Upper lobe of right lung (tissue), 1 donor: ENCODE measurements around the gene CECR2. TPM values are rescaled to one million over a fixed set of nuclear protein-coding genes. Genes with fewer than 3 reads are reported as not detected.

Source experiments
- ATAC-seq: fragments of 200-7000 bp; cut with Tn5 transposase; one replicate; pipeline ENCODE4 v1.9.1; 2020; ENCODE audit warnings: mild to moderate bottlenecking, moderate library complexity
- DNase-seq: peaks from one replicate; pipeline ENCODE4 v3.0.0-alpha.2; 2020
- H3K27ac ChIP-seq: fragments of 200-600 bp; one replicate; pipeline ENCODE4 v1.8.0; 2022
- H3K27me3 ChIP-seq: fragments of 200-600 bp; one replicate; pipeline ENCODE4 v1.8.0; 2022; ENCODE audit warnings: mild to moderate bottlenecking
- H3K36me3 ChIP-seq: fragments of 200-600 bp; one replicate; pipeline ENCODE4 v1.8.0; 2022
- H3K4me1 ChIP-seq: fragments of 200-600 bp; one replicate; pipeline ENCODE4 v1.8.0; 2022
- H3K4me3 ChIP-seq: fragments of 200-600 bp; one replicate; pipeline ENCODE4 v1.8.0; 2022; ENCODE audit warnings: mild to moderate bottlenecking
- H3K9me3 ChIP-seq: fragments of 200-600 bp; one replicate; pipeline ENCODE4 v1.8.0; 2022
- CTCF ChIP-seq: fragments of 200-600 bp; IDR thresholded peaks from one replicate; pipeline ENCODE4 v1.8.0; 2022; ENCODE audit warnings: antibody characterized with exemption
- intact Hi-C: fragments of 100-400 bp; cut with DNase I; formaldehyde crosslinking; loops from one replicate; pipeline ENCODE4 v1.11.0; 2022
- total RNA-seq: library from RNA; stranded (reverse); fragmentation: NEBNext Ultra II Directional; extraction: Animal tissue kit (Norgen Biotek cat#: 25700); gene quantifications from one replicate; pipeline ENCODE4 v1.2.1, GENCODE V29; 2021
- donor health status: DM: no; HTN: yes; CAD: no; lungs with severe emphysema.

CECR2 gene
- total RNA-seq, 1 donor from 2014 or later = 7.2 TPM

GRCh38 chr22:17334059-17334458, 35.2 kb upstream of the CECR2 start:
- H3K36me3 ChIP-seq = no peaks in the 10 kb centered on the region
- no peak overlapping the region for H3K27ac ChIP-seq
- no peak overlapping the region for H3K4me3 ChIP-seq
- DNase-seq (no peak), ATAC-seq (peak; percentile 69)
- no peaks in the 10 kb centered on the region for H3K27me3 ChIP-seq
- intact Hi-C loops = no loop called here
- no peaks in the 10 kb centered on the region for H3K4me1 ChIP-seq
- TF ChIP-seq CTCF = no peak
- no peaks in the 10 kb centered on the region for H3K9me3 ChIP-seq

GRCh38 chr22:17334983-17335382, 34.3 kb upstream of the CECR2 start:
- no peak overlapping the region for H3K4me3 ChIP-seq
- intact Hi-C loops = no loop called here
- no peak overlapping the region for H3K27ac ChIP-seq
- no peak for ATAC-seq
- no peak for DNase-seq
- TF ChIP-seq CTCF = no peak
- H3K36me3 ChIP-seq = no peaks in the 10 kb centered on the region
- no peaks in the 10 kb centered on the region for H3K9me3 ChIP-seq
- H3K27me3 ChIP-seq = no peaks in the 10 kb centered on the region
- H3K4me1 ChIP-seq = no peaks in the 10 kb centered on the region

- intact Hi-C loops = no loop called here
- no peak for TF ChIP-seq CTCF
- no peak overlapping the region for H3K27ac ChIP-seq
- no peaks in the 10 kb centered on the region for H3K9me3 ChIP-seq
- no peaks in the 10 kb centered on the region for H3K27me3 ChIP-seq
- no peaks in the 10 kb centered on the region for H3K4me1 ChIP-seq
- H3K36me3 ChIP-seq = no peaks in the 10 kb centered on the region
- no peak overlapping the region for H3K4me3 ChIP-seq
- ATAC-seq = peak; percentile 44
- no peak for DNase-seq
Observed at GRCh38 chr22:17336061-17336460, 33.2 kb upstream of the CECR2 start.

- no peak for ATAC-seq
- intact Hi-C loops = no loop called here
- Histone ChIP-seq H3K4me1 (no peaks in the 10 kb centered on the region), H3K36me3 (no peaks in the 10 kb centered on the region), H3K27ac (no peak overlapping the region), H3K27me3 (no peaks in the 10 kb centered on the region), H3K4me3 (no peak overlapping the region), H3K9me3 (no peaks in the 10 kb centered on the region)
- no peak for TF ChIP-seq CTCF
- no peak for DNase-seq
Observed at GRCh38 chr22:17337639-17338038, 31.6 kb upstream of the CECR2 start.

- intact Hi-C loops = no loop called here
- H3K9me3 ChIP-seq = no peaks in the 10 kb centered on the region
- no peaks in the 10 kb centered on the region for H3K4me1 ChIP-seq
- TF ChIP-seq CTCF = no peak
- ATAC-seq (peak; percentile 75), DNase-seq (no peak)
- H3K4me3 ChIP-seq = no peak overlapping the region
- no peaks in the 10 kb centered on the region for H3K36me3 ChIP-seq
- H3K27me3 ChIP-seq = no peaks in the 10 kb centered on the region
- no peak overlapping the region for H3K27ac ChIP-seq
Observed at GRCh38 chr22:17339095-17339693, 30.1 kb upstream of the CECR2 start.

- peaks cover 4% of the 10 kb centered on the region for H3K4me1 ChIP-seq
- H3K36me3 ChIP-seq = no peaks in the 10 kb centered on the region
- TF ChIP-seq CTCF = no peak
- DNase-seq (no peak), ATAC-seq (no peak)
- H3K27ac ChIP-seq = no peak overlapping the region
- intact Hi-C loops = no loop called here
- H3K27me3 ChIP-seq = no peaks in the 10 kb centered on the region
- no peak overlapping the region for H3K4me3 ChIP-seq
- no peaks in the 10 kb centered on the region for H3K9me3 ChIP-seq
Observed at GRCh38 chr22:17342361-17342760, 26.9 kb upstream of the CECR2 start.
